Measurements from ENCODE around the gene TTBK1. TPM values are rescaled to one million over a fixed set of nuclear protein-coding genes. Genes with fewer than 3 reads are reported as not detected.

The TTBK1 gene
- polyA plus RNA-seq, 1 of the 3 experiments (the other 2 are of a cell fraction) = 0.94 TPM

DNA sequence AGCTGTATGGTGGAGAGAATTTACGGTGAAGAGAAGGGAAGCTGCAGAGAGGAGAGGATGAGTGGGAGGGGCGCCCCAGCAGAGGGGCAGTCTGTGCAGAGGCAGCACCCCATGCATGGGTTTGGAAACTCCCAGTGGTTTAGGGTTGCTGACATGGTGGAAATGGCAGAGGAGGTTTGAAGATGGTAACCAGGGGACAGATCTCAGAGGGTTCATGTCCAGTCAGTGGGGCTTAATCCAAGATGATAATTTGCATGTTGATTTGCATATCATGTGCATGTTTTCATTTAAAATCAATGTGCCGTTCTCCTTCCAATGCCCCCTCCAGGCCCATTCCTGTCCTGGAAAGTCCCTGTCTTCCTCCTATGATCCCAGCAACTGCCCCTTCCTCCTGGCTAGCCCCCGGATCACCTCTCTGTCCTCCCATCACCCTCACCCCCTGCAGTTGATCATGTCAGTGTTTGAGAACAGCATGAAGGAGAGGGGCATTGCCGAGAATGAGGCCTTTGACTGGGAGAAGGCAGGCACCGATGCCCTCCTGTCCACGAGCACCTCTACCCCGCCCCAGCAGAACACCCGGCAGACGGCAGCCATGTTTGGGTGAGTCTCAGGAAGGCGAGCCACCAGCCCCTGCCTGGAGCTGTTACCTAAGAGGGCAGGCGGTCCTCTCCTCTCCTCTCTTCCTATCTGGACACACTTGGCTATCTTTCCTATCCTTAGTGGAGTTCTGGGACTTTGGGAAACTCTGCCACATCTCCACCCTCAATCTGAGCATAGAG lies 14.3 kb downstream of the TTBK1 start:
- H3K27ac ChIP-seq (ENCODE audit: low read depth in 2 of 2, low read length in 1 of 2) = no peak overlapping the region
- no peak overlapping the region for H3K4me2 ChIP-seq
- no peak overlapping the region for H2AFZ ChIP-seq (ENCODE audit: low read depth)
- TF ChIP-seq, protein P1, sequence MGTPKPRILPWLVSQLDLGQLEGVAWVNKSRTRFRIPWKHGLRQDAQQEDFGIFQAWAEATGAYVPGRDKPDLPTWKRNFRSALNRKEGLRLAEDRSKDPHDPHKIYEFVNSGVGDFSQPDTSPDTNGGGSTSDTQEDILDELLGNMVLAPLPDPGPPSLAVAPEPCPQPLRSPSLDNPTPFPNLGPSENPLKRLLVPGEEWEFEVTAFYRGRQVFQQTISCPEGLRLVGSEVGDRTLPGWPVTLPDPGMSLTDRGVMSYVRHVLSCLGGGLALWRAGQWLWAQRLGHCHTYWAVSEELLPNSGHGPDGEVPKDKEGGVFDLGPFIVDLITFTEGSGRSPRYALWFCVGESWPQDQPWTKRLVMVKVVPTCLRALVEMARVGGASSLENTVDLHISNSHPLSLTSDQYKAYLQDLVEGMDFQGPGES (IDR thresholded peaks at IDR 0.05; ENCODE audit: low read depth, low read length) = no peak
- TF ChIP-seq GABPA (IDR thresholded peaks at IDR 0.05; ENCODE audit: low read depth) = no peak
- WGBS (ENCODE audit: low lambda C conversion rate) = 96% methylated on average over 8 of the region's 12 CpGs
- no peaks in the 10 kb centered on the region for H4K20me1 ChIP-seq (ENCODE audit: insufficient read depth)
- no peaks in the 10 kb centered on the region for H3K4me1 ChIP-seq (ENCODE audit: control insufficient read depth in 1 of 2, insufficient read depth in 2 of 2, low read depth in 1 of 2, low read length in 1 of 2)
- no peaks in the 10 kb centered on the region for H3K36me3 ChIP-seq (replicated peaks in 1 of 2; ENCODE audit: control insufficient read depth in 1 of 2, insufficient read depth in 2 of 2, low read length in 1 of 2)
- H3F3A ChIP-seq (replicated peaks; ENCODE audit: insufficient read depth) = no peaks in the 10 kb centered on the region
- no peaks in the 10 kb centered on the region for H3K79me2 ChIP-seq (ENCODE audit: insufficient read depth)
- ChIA-PET CTCF (interaction anchor here (1.5 kb wide), 1 partner anchor 29 kb away, joined by 5 read pairs; the partner anchor contains the start of gene DNPH1), POLR2A (no interaction called here)
- H3K4me3 ChIP-seq (ENCODE audit: low read depth in 2 of 2, low read length in 1 of 2) = no peak overlapping the region
- no peaks in the 10 kb centered on the region for H3K9me2 ChIP-seq
- no peak for DNase-seq
- no peaks in the 10 kb centered on the region for H3K9me3 ChIP-seq
- H3K27me3 ChIP-seq (ENCODE audit: insufficient read depth) = no peaks in the 10 kb centered on the region
- no peak overlapping the region for H3K9ac ChIP-seq

DNA sequence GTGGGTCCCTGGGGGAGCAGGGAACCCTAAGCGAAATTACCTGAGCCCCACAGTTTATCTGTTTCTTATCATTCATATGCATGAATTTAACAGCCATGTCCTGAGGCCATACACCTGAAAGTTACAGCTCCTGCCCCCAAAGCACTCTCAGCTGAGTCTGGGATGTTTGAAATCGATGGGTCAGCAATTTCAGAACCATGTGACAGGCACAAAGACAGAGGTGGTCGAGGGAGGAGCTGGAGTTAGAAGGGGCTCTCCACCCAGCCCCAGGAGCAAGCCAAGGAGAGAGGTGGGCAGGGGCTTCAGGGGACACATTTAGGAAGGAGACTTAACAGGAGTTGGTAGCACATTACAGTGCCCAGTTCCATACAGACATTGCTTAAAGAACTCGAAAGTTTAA lies 14.9 kb downstream of the TTBK1 start:
- H3K4me2 ChIP-seq = no peak overlapping the region

More for the DNA sequence above, 14.9 kb downstream of the TTBK1 start:
- Histone ChIP-seq H4K20me1 (ENCODE audit: insufficient read depth) (no peaks in the 10 kb centered on the region), H3K27me3 (ENCODE audit: insufficient read depth) (no peaks in the 10 kb centered on the region), H3K4me1 (ENCODE audit: control insufficient read depth in 1 of 2, insufficient read depth in 2 of 2, low read depth in 1 of 2, low read length in 1 of 2) (no peaks in the 10 kb centered on the region), H2AFZ (ENCODE audit: low read depth) (no peak overlapping the region), H3K27ac (ENCODE audit: low read depth in 2 of 2, low read length in 1 of 2) (no peak overlapping the region), H3K79me2 (ENCODE audit: insufficient read depth) (no peaks in the 10 kb centered on the region), H3F3A (replicated peaks; ENCODE audit: insufficient read depth) (no peaks in the 10 kb centered on the region), H3K36me3 (replicated peaks in 1 of 2; ENCODE audit: control insufficient read depth in 1 of 2, insufficient read depth in 2 of 2, low read length in 1 of 2) (no peaks in the 10 kb centered on the region), H3K9ac (no peak overlapping the region), H3K9me3 (no peaks in the 10 kb centered on the region), H3K9me2 (no peaks in the 10 kb centered on the region), H3K4me3 (ENCODE audit: low read depth in 2 of 2, low read length in 1 of 2) (no peak overlapping the region)
- no peak for DNase-seq
- TF ChIP-seq POLR2AphosphoS5 (IDR thresholded peaks at IDR 0.05; ENCODE audit: low read depth, low read length) (no peak), RCOR1 (IDR thresholded peaks at IDR 0.05; ENCODE audit: low read length) (no peak), CTCF (IDR thresholded peaks at IDR 0.05) (no peak), SIN3A (IDR thresholded peaks at IDR 0.05; ENCODE audit: borderline replicate concordance, low read depth, low read length) (no peak), TAF1 (IDR thresholded peaks at IDR 0.05; ENCODE audit: borderline replicate concordance, low read depth, low read length) (no peak), NRF1 (IDR thresholded peaks at IDR 0.05; ENCODE audit: low read depth, low read length) (no peak), NFIC (IDR thresholded peaks at IDR 0.05; ENCODE audit: borderline replicate concordance) (no peak), TEAD4 (IDR thresholded peaks at IDR 0.05; ENCODE audit: borderline replicate concordance, insufficient read depth) (no peak), FOSL2 (IDR thresholded peaks at IDR 0.05; ENCODE audit: borderline replicate concordance, low read depth) (no peak), ELF1 (IDR thresholded peaks at IDR 0.05) (no peak), USF1 (IDR thresholded peaks at IDR 0.05; ENCODE audit: borderline replicate concordance, low read depth) (no peak), EP300 (IDR thresholded peaks at IDR 0.05; ENCODE audit: borderline replicate concordance in 1 of 2, low read depth in 1 of 2, low read length in 1 of 2) (no peak), FOXM1 (IDR thresholded peaks at IDR 0.05; ENCODE audit: low read depth) (no peak)
- TF ChIP-seq, protein P2, sequence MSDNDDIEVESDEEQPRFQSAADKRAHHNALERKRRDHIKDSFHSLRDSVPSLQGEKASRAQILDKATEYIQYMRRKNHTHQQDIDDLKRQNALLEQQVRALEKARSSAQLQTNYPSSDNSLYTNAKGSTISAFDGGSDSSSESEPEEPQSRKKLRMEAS (IDR thresholded peaks at IDR 0.05; ENCODE audit: low read depth) = no peak
- TF ChIP-seq, protein P3, sequence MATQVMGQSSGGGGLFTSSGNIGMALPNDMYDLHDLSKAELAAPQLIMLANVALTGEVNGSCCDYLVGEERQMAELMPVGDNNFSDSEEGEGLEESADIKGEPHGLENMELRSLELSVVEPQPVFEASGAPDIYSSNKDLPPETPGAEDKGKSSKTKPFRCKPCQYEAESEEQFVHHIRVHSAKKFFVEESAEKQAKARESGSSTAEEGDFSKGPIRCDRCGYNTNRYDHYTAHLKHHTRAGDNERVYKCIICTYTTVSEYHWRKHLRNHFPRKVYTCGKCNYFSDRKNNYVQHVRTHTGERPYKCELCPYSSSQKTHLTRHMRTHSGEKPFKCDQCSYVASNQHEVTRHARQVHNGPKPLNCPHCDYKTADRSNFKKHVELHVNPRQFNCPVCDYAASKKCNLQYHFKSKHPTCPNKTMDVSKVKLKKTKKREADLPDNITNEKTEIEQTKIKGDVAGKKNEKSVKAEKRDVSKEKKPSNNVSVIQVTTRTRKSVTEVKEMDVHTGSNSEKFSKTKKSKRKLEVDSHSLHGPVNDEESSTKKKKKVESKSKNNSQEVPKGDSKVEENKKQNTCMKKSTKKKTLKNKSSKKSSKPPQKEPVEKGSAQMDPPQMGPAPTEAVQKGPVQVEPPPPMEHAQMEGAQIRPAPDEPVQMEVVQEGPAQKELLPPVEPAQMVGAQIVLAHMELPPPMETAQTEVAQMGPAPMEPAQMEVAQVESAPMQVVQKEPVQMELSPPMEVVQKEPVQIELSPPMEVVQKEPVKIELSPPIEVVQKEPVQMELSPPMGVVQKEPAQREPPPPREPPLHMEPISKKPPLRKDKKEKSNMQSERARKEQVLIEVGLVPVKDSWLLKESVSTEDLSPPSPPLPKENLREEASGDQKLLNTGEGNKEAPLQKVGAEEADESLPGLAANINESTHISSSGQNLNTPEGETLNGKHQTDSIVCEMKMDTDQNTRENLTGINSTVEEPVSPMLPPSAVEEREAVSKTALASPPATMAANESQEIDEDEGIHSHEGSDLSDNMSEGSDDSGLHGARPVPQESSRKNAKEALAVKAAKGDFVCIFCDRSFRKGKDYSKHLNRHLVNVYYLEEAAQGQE (IDR thresholded peaks at IDR 0.05; ENCODE audit: low read depth, low read length) = no peak
- TF ChIP-seq, protein P1 (IDR thresholded peaks at IDR 0.05; ENCODE audit: low read depth, low read length) = no peak
- 39% methylated on average over 4 of the region's 4 CpGs for WGBS (ENCODE audit: low lambda C conversion rate)
- ChIA-PET POLR2A (no interaction called here), CTCF (interaction anchor here (1.5 kb wide), 1 partner anchor 29 kb away, joined by 5 read pairs; the partner anchor contains the start of gene DNPH1)
